ENCODE measurements around the gene TCF12. TPM values are rescaled to one million over a fixed set of nuclear protein-coding genes. Genes with fewer than 3 reads are reported as not detected.

TCF12 gene
- total RNA-seq, 2 experiments from 2014 or later, result 63.4 to 70.7 TPM

DNA sequence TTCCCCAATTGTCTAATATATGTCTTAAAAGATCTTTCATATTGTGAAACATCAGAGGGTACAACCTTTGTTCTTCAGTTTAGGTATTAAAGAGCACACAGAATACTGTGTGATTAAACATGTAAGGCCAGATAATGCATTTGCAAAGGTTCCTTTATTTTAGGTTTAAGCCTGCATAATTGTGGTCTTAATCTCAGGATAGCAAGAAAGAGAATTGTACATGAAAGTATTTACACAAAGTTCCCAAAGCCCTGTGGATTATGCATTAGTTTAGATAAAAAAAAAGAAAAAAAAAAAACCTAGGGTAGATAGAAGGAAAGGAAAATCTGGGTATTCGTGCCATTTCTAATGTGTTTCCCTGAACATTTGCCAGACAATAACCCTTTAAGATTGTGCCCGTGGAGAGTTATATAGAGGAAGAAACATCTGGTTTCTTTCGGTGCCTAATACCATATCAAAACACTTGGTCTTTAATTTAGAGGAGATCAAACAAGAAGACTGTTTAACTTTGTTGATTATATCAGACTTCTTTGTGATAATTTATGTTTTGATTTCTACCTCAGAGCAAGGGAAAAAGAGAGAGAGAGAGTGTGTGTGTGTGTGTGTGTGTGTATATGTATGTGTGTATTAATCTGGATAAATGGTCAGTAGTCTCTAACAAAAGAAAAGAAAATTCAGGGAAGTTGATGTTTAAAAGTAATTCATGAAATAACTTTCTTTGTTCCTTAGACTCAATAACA, 318.3 kb downstream of the TCF12 start:
- ATAC-seq (no peak), DNase-seq (no peak)
- POLR2A ChIA-PET, result no interaction called here
- Mint-ChIP-seq H3K9me3 (ENCODE audit: insufficient read depth) (no peaks in the 10 kb centered on the region), H3K36me3 (ENCODE audit: low read depth) (peaks cover 19% of the 10 kb centered on the region), H3K27me3 (ENCODE audit: low read depth) (no peaks in the 10 kb centered on the region), H3K4me1 (ENCODE audit: low read depth) (no peaks in the 10 kb centered on the region), H3K27ac (no peak overlapping the region), H3K4me3 (no peak overlapping the region)
- CTCF ChIA-PET, result no interaction called here

DNA sequence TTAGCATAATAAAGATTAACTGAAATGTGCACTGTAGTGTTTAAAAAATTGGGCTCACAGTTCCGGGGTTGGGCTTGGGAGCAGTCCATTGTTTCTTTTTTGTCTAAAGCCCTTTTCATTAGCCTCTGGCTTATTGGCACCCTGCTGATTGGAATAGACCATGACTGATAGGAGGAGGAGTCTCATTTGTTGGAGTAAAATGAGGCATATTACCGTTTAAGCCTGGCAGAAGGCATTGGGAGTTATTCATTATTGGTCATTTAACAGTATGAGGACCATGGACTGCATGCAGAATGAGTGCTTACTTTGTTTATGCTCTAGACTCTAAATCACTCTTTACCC, 318.8 kb downstream of the TCF12 start:
- CTCF ChIA-PET, result no interaction called here
- DNase-seq, result no peak
- ATAC-seq, result no peak
- Mint-ChIP-seq H3K36me3 (ENCODE audit: low read depth) (peaks cover 19% of the 10 kb centered on the region), H3K4me3 (no peak overlapping the region), H3K27ac (no peak overlapping the region), H3K4me1 (ENCODE audit: low read depth) (no peaks in the 10 kb centered on the region), H3K27me3 (ENCODE audit: low read depth) (no peaks in the 10 kb centered on the region), H3K9me3 (ENCODE audit: insufficient read depth) (no peaks in the 10 kb centered on the region)
- POLR2A ChIA-PET, result no interaction called here

DNA sequence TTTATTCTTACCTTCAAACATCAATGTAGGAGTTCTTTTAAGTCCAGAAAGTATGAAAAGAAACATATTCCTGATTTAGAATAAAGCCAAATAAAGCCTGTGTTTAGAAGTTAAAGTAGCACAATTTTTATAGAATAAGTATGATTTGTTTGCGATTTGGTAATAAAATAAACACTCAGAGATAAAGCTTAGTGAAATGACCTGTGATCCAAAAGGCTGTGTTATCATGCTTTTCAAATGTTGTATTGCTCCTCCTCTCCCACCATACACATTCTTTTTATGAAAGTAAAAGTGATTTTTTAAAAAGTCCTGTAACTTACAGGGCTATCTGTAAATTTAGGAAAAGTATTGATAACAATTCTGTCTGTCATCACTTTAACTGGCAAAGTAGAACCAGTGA, 319.2 kb downstream of the TCF12 start:
- POLR2A ChIA-PET, result no interaction called here
- peaks cover 17% of the 10 kb centered on the region for H3K36me3 Mint-ChIP-seq (ENCODE audit: low read depth)
- H3K27me3 Mint-ChIP-seq (ENCODE audit: low read depth), result no peaks in the 10 kb centered on the region
- ATAC-seq (no peak), DNase-seq (no peak)
- H3K9me3 Mint-ChIP-seq (ENCODE audit: insufficient read depth), result no peaks in the 10 kb centered on the region
- H3K4me1 Mint-ChIP-seq (ENCODE audit: low read depth), result no peaks in the 10 kb centered on the region
- no peak overlapping the region for H3K4me3 Mint-ChIP-seq
- H3K27ac Mint-ChIP-seq, result no peak overlapping the region
- CTCF ChIA-PET, result interaction anchor here (0.6 kb wide), 1 partner anchor 15 kb away, joined by 5 read pairs; no protein-coding TSS in a partner anchor

DNA sequence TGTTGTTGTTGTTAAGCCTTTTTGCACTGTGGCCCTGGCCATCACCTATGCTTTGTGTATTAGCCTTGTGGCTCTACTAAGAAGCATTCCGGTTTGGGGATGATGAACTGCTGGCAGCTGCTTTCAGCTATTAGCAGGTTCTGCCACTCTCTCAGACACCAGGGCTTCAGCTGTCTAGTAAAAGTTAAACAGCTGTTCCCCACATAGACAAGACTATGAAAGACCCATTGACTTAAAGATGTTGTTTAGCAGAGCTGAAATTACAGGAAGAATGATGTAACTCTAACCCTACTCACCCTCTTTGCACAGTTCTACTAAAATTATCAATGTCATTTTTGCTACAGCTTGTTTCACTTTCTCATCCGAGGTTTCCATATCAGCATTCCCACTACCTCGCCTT, 326.7 kb downstream of the TCF12 start:
- ATAC-seq, result no peak
- CTCF ChIA-PET, result interaction anchor here (1.4 to 1.8 kb wide), 2 partner anchors 17 to 61 kb away, joined by 3 to 5 read pairs; no protein-coding TSS in a partner anchor
- DNase-seq, result no peak
- Mint-ChIP-seq H3K36me3 (ENCODE audit: low read depth) (peaks cover 24% of the 10 kb centered on the region), H3K27me3 (ENCODE audit: low read depth) (no peaks in the 10 kb centered on the region), H3K27ac (no peak overlapping the region), H3K4me3 (no peak overlapping the region), H3K4me1 (ENCODE audit: low read depth) (no peaks in the 10 kb centered on the region), H3K9me3 (ENCODE audit: insufficient read depth) (no peaks in the 10 kb centered on the region)
- POLR2A ChIA-PET, result no interaction called here

DNA sequence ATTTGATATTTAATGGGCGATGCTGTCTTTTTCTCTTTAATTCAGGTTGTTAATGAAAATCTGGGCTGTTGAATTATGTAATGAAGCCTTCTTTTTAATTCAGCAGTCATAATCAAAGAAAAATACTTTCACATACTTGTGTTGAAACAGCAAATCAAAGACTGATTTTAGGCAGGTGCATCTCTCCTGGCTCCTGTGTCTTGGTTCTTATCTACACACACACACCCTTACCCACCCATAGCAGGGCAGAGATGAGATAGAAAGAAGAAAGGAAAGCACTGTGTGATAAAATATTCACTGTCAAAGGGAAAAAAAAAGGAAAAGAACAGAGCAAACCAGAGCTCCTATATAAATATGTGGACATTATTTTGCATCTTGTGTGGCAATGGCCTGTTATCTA, 327.3 kb downstream of the TCF12 start:
- ChIA-PET CTCF (interaction anchor here (1.4 to 1.8 kb wide), 2 partner anchors 17 to 61 kb away, joined by 3 to 5 read pairs; no protein-coding TSS in a partner anchor), POLR2A (no interaction called here)
- ATAC-seq, result no peak
- Mint-ChIP-seq H3K36me3 (ENCODE audit: low read depth) (peaks cover 25% of the 10 kb centered on the region), H3K27ac (no peak overlapping the region), H3K27me3 (ENCODE audit: low read depth) (no peaks in the 10 kb centered on the region), H3K4me1 (ENCODE audit: low read depth) (no peaks in the 10 kb centered on the region), H3K9me3 (ENCODE audit: insufficient read depth) (no peaks in the 10 kb centered on the region), H3K4me3 (no peak overlapping the region)
- no peak for DNase-seq

DNA sequence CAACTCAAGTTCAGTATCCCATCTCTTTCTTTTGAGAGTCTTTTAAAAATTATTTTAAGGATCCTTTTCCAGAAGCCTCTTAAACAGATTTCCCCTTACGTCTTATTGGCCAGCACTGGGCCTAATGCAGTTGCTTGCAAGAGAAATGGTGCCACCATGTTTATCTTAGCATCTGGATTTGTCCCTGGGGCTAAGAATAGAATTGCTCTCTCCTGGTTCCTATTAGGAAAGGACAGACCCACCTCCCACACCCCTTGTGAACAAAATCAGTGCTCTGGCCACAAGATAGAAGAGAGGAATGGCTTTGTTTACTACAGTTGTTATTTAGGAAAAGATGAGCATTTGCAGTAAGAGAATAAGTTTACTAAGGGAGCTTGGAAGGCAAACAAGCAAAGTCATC, 329.6 kb downstream of the TCF12 start:
- POLR2A ChIA-PET, result no interaction called here

DNA sequence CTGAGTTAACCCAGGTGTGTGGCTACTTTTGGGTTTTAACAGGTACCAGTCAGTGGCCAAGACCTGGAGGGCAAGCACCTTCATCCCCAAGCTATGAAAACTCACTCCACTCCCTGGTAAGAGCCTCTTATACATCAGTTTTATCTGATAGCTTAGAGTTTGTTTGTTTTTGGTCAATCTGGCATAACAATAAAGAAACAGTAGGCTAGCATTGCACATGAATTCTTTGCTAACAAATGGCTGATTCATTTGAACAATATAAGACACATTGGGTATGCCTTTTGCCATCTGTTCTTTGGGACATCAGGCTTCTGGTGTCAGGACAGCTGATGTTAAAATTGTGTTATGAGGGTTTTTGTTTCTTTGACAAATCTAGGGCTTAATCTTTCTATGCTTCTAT, 332.9 kb downstream of the TCF12 start:
- ChIA-PET CTCF (no interaction called here), POLR2A (no interaction called here)
- no peaks in the 10 kb centered on the region for H3K9me3 Mint-ChIP-seq (ENCODE audit: insufficient read depth)
- H3K4me1 Mint-ChIP-seq (ENCODE audit: low read depth), result no peaks in the 10 kb centered on the region
- H3K36me3 Mint-ChIP-seq (ENCODE audit: low read depth), result peaks cover 22% of the 10 kb centered on the region
- DNase-seq (no peak), ATAC-seq (no peak)
- no peaks in the 10 kb centered on the region for H3K27me3 Mint-ChIP-seq (ENCODE audit: low read depth)
- no peak overlapping the region for H3K27ac Mint-ChIP-seq
- no peak overlapping the region for H3K4me3 Mint-ChIP-seq

More for the DNA sequence above, 329.6 kb downstream of the TCF12 start:
- Mint-ChIP-seq H3K27ac (no peak overlapping the region), H3K36me3 (ENCODE audit: low read depth) (peaks cover 31% of the 10 kb centered on the region), H3K4me3 (no peak overlapping the region), H3K4me1 (ENCODE audit: low read depth) (no peaks in the 10 kb centered on the region), H3K9me3 (ENCODE audit: insufficient read depth) (no peaks in the 10 kb centered on the region), H3K27me3 (ENCODE audit: low read depth) (no peaks in the 10 kb centered on the region)
- no peak for ATAC-seq
- no peak for DNase-seq
- CTCF ChIA-PET, result no interaction called here

DNA sequence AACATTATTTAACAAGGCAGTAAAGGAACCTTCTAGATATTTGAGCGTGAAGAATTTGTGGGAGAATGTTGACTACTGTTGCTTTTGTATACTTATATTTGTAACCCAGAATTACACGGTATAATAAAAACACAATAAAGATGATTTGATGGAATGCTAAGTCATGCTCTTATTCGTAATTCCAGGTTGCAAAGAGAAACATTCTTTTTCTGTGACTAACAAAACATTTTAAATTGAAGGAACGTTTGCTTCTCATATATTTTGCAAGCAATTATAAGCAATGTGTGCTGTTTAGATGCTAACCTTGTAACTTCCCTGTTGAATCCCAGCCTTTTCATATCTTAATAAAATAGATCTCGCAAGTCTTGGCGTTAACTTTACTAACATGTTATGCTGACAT, 333.5 kb downstream of the TCF12 start:
- DNase-seq (no peak), ATAC-seq (no peak)
- Mint-ChIP-seq H3K4me1 (ENCODE audit: low read depth) (no peaks in the 10 kb centered on the region), H3K27ac (no peak overlapping the region), H3K27me3 (ENCODE audit: low read depth) (no peaks in the 10 kb centered on the region), H3K4me3 (no peak overlapping the region), H3K36me3 (ENCODE audit: low read depth) (peaks cover 19% of the 10 kb centered on the region), H3K9me3 (ENCODE audit: insufficient read depth) (no peaks in the 10 kb centered on the region)
- POLR2A ChIA-PET, result no interaction called here
- CTCF ChIA-PET, result interaction anchor here (1.3 kb wide), 2 partner anchors 55 to 105 kb away, joined by 4 to 6 read pairs; no protein-coding TSS in a partner anchor

DNA sequence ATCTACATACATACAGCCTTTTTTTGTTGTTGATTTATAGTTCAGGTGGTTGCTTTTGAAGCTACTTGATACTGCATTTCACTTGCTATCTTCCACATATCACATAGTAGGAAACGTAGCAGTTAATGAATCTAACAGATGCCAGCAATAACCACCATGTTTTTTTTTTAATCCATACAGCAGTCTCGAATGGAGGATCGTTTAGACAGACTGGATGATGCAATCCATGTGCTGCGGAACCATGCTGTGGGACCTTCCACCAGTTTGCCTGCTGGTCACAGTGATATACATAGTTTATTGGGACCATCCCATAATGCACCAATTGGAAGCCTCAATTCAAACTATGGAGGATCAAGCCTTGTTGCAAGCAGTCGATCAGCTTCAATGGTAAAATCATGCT, 334.6 kb downstream of the TCF12 start:
- peaks cover 11% of the 10 kb centered on the region for H3K36me3 Mint-ChIP-seq (ENCODE audit: low read depth)
- H3K9me3 Mint-ChIP-seq (ENCODE audit: insufficient read depth), result no peaks in the 10 kb centered on the region
- DNase-seq (no peak), ATAC-seq (no peak)
- POLR2A ChIA-PET, result no interaction called here
- no peaks in the 10 kb centered on the region for H3K27me3 Mint-ChIP-seq (ENCODE audit: low read depth)
- H3K27ac Mint-ChIP-seq, result no peak overlapping the region
- CTCF ChIA-PET, result interaction anchor here (0.8 to 1.3 kb wide), 3 partner anchors 15 to 106 kb away, joined by 4 to 6 read pairs (median 5); no protein-coding TSS in a partner anchor
- no peaks in the 10 kb centered on the region for H3K4me1 Mint-ChIP-seq (ENCODE audit: low read depth)
- no peak overlapping the region for H3K4me3 Mint-ChIP-seq

DNA sequence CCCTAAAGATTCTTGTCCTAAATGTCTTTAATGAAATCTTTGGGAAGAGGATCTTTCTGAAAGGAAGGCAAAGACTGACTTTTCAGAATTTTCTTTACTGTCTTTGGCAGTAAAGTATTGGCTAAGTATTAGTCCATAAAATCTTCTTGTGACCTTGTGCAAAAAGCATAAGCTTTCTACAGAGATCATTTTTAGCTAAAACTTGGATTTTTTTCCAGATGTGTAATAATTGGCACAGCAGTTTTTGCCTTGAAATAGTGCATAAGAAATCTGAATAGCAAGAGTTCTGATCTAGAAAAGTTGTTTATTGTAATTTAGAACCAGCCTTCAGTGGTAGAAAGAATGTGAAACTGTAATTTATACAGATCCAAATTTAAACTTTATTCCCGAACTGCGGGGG, 335.1 kb downstream of the TCF12 start:
- Mint-ChIP-seq H3K9me3 (ENCODE audit: insufficient read depth) (no peaks in the 10 kb centered on the region), H3K4me1 (ENCODE audit: low read depth) (no peaks in the 10 kb centered on the region), H3K36me3 (ENCODE audit: low read depth) (peaks cover 11% of the 10 kb centered on the region), H3K4me3 (no peak overlapping the region), H3K27me3 (ENCODE audit: low read depth) (no peaks in the 10 kb centered on the region), H3K27ac (no peak overlapping the region)
- ATAC-seq (no peak), DNase-seq (no peak)
- ChIA-PET CTCF (no interaction called here), POLR2A (no interaction called here)

DNA sequence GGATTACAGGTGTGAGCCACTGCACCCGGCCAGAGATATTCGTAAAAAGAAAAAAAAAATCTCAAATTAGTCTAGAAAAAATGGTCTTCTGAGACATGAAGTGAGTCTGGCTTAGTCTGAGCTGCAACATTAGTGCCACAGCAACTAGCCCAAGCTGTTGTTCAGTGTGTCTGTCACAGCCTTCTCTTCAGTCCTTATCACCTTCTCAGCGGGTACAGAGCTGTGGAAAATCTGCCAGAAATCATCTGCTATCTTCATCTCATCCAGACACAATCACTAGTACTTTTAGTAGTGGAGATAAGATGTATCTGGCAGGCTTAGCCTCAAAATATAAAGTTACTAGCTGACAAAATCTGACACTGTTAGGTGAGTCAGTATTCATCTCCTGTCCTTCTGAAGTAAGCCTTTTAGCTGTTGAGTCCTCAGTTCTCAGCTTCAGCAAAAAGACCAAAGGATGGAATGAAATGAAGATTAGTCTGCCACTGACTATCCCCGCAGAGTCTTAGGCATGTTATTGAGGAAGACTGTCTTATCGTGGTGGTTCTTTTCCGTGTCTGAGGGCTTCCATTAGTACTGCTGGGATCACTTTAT, 337.4 kb downstream of the TCF12 start:
- Mint-ChIP-seq H3K36me3 (ENCODE audit: low read depth) (peaks cover 10% of the 10 kb centered on the region), H3K27me3 (ENCODE audit: low read depth) (no peaks in the 10 kb centered on the region), H3K27ac (no peak overlapping the region), H3K9me3 (ENCODE audit: insufficient read depth) (no peaks in the 10 kb centered on the region), H3K4me3 (no peak overlapping the region), H3K4me1 (ENCODE audit: low read depth) (no peaks in the 10 kb centered on the region)
- DNase-seq (no peak), ATAC-seq (no peak)
- ChIA-PET CTCF (interaction anchor here (1.2 kb wide), 1 partner anchor 13 kb away, joined by 3 read pairs; no protein-coding TSS in a partner anchor), POLR2A (no interaction called here)

DNA sequence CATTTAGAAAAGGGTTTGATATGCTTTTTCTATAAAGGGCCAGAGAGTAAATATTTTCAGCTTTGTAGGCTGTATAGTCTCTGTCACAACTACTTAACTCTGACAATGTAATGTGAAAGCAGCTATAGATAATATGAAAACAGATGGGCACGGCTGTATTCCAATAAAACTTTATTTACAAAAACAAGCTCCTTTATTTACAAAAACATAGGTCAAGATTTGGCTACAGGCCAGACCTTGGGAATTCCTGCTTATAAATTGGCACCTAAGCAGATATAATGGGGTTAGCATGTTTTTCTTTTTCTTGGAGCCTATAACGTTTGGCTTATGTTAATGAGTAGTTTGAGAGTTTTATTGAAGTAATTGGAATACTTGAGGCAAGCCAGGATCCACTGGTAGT, 338.5 kb downstream of the TCF12 start:
- ChIA-PET CTCF (interaction anchor here (0.6 kb wide), 1 partner anchor 313 kb away, joined by 3 read pairs; no protein-coding TSS in a partner anchor), POLR2A (no interaction called here)
- Mint-ChIP-seq H3K27me3 (ENCODE audit: low read depth) (no peaks in the 10 kb centered on the region), H3K4me1 (ENCODE audit: low read depth) (no peaks in the 10 kb centered on the region), H3K4me3 (no peak overlapping the region), H3K36me3 (ENCODE audit: low read depth) (peaks cover 8% of the 10 kb centered on the region), H3K27ac (no peak overlapping the region), H3K9me3 (ENCODE audit: insufficient read depth) (no peaks in the 10 kb centered on the region)
- ATAC-seq (no peak), DNase-seq (no peak)

Data from activated CD8-positive, alpha-beta T cell treated with anti-CD3 and anti-CD28 coated beads, Interleukin-2, amount 10 ng/mL, durations not matched to agents 7 days and 5 days (primary cell).